GM23248 (cell line): ENCODE results near the gene CDKAL1.

Source experiments
- EZH2 ChIP-seq: fragments of 200-600 bp; sonication (generic); IDR thresholded peaks from 2 replicates; pipeline ENCODE4 v1.6.1; 2018; ENCODE audit warnings: antibody characterized with exemption, mild to moderate bottlenecking; ENCODE audit not compliant: insufficient read depth, poor library complexity, severe bottlenecking
- EZH2phosphoT487 ChIP-seq: fragments of 200-600 bp; sonication (generic); IDR thresholded peaks from 2 replicates; pipeline ENCODE4 v1.6.1; 2018; ENCODE audit warnings: antibody characterized with exemption, moderate library complexity, mild to moderate bottlenecking, low read depth; ENCODE audit not compliant: insufficient read depth

- no peak for TF ChIP-seq EZH2phosphoT487
- no peak for TF ChIP-seq EZH2
Observed at GRCh38 chr6:21023210-21023609, 489.0 kb downstream of the CDKAL1 start.
